ENCODE data around the gene GAS2L1.
A peak's percentile ranks its signal among the peaks of the same experiment; 100 is the strongest.

The GAS2L1 gene

DNA sequence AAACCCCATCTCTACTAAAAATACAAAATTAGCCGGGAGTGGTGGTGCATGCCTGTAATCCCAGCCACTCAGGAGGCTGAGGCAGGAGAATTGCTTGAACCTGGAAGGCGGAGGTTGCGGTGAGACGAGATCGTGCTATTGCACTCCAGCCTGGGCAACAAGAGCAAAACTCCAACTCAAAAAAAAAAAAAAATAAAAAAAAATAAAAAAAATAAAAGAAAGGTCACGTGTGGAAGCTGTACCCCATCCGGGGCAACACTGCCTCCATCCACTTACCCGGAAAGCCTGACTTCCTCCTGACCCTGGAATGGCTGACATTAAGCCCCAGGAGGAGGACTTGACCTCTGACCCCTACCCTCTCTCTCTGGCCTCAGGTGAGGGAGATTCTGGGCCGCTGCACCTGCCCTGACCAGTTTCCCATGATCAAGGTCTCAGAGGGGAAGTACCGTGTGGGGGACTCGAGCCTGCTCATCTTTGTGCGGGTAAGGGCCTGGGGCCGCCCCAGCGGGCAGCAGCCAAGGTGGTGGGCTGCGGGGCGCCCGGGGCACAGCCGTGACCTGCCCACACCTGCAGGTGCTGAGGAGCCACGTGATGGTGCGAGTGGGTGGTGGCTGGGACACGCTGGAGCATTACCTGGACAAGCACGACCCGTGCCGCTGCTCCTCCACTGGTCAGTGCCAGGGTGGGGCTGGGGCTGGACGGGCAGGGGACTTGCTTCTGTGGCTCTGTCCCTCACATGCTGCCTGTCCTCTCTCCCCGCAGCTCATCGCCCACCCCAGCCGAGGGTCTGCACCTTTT lies 3.8 kb downstream of the GAS2L1 start:
- no peak for DNase-seq

DNA sequence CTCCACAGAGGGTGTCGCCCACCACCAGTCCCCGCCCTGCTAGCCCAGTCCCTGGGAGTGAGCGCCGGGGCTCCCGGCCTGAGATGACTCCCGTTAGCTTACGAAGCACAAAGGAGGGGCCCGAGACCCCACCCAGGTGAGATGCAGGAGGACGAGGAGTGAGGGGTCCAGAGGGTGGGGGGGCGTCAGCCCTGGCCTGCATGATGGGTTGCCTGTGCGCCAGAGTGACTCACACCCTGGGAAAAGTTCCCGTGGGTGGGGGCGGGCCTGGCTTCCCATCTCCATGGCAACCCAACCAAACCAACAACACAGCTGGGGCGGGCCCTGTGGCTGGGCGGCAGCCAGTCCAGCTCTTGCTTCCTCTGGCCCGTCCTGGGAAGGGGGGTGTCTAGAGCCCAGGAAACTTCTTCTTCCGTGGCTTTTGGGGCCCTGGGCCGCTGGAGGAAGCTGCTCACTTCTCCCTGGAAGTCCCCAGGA lies 4.5 kb downstream of the GAS2L1 start:
- peak; percentile 99 to 100 (median 99) for DNase-seq

DNA sequence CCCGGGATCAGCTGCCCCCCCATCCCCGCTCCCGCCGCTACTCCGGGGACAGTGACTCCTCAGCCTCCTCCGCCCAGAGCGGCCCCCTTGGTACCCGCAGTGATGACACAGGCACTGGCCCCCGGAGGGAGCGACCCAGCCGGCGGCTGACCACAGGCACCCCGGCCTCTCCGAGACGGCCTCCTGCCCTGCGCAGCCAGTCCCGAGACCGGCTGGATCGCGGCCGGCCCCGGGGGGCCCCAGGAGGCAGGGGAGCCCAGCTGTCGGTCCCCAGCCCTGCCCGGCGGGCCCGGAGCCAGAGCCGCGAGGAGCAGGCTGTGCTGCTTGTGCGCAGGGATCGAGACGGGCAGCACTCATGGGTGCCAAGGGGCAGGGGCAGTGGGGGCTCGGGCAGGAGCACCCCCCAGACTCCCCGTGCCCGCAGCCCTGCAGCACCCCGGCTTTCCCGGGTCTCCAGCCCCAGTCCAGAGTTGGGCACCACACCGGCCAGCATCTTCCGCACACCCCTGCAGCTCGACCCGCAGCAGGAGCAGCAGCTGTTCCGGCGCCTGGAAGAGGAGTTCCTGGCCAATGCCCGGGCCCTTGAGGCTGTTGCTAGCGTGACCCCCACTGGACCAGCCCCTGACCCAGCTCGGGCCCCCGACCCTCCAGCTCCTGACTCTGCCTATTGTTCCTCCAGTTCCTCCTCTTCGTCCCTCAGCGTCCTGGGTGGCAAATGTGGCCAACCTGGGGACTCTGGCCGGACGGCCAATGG lies 5.2 kb downstream of the GAS2L1 start:
- DNase-seq: no peak

DNA sequence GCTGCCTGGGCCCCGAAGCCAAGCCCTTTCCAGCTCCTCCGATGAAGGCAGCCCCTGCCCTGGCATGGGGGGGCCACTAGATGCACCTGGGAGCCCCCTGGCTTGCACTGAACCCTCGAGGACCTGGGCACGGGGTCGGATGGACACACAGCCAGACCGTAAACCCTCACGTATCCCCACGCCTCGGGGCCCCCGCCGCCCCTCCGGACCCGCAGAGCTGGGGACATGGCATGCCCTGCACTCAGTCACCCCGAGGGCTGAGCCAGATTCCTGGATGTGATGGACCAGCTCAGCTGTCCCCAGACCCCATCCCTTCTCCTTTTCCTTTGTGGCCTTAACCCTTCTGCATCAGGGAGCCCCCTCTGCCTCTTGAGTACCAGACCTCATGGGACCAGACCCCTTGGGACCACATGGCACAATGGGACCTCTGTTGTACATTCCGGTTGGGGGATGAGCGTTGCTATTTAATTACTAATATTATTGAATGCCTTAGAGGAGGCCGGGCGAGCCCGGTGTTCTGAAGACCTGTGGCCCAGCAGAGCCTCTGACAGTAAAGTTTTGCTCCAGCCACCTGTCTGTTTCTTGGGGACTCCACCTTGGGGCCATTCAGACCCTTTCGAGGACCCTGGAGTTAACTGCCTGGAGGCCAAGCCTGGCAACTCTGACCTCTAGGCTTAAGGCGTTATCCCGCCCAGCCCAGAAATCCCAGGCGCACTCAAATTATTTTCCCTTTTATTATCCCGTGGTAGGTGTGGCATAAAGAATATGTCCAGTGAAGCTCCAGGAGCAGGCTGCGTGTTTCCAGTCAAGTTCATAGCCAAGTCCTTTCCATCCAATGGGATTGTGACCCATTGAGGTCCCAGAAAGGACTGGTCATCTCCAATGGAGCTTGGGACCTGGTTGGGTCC lies 6.0 kb downstream of the GAS2L1 start:
- DNase-seq: no peak

DNA sequence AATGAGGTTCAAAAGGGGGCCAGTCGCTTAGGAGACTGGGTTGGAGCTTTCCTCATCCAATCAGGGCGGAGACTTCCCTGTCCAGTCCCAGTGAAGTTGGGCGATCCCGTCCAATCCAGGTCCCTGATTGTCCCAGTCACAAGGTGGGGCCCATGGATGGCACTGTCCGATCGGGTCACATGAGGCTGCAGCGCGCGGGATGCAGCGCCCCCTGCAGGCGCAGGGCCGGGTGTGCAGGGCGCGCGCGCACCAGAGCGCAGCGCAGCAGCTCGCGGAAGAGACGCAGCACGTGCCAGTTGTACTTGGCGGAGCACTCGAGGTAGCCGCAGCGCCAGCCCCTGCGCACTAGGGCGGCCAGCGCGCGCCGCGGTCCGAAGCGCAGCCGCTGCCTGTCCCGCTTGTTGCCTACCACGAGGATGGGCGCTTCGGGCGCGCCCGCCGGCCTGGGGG lies 6.7 kb downstream of the GAS2L1 start:
- DNase-seq: peak; percentile 47 to 66 (median 51)

DNA sequence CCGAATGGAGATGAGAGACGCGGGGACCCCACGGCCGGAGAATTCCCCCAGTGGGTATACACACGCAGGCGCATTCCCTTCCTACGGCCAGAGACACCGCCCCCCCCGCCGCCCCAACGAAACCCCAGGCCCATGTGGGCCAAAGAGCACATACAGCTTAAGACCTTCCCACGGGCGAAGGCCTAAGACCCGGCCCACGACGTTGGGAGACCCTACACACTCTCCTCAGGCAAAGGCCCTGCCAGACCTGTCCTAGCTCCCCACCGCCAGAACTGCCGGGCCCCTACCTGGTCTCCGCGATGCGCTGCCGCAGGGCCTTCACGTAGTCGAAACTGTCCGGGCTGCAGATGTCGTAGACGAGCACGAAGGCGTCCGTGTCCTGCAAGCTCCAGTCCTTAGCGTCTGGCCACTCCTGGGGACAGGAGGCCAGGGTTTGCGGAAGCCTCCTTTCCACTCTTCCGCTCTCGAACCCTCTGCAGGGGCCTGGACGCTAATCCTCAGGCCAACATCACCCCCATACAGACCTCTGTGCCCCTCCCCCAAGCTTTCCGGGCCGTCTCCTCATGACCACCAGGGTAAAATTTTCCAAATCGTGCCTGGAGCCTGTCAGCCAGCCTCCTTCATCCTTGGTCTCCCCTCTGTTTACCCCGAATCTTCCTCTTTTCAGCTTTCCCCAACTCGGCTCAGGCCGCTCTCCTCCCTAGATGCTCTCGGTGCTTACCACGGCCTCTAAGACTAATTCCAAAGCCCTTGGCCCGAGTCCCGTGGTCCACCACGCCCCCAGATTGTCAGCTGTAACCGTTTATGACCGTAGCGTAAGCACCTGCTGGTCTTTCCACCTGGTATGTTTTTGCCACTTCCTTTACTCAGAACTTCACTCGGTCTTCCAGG lies 7.4 kb downstream of the GAS2L1 start:
- no peak for DNase-seq

DNA sequence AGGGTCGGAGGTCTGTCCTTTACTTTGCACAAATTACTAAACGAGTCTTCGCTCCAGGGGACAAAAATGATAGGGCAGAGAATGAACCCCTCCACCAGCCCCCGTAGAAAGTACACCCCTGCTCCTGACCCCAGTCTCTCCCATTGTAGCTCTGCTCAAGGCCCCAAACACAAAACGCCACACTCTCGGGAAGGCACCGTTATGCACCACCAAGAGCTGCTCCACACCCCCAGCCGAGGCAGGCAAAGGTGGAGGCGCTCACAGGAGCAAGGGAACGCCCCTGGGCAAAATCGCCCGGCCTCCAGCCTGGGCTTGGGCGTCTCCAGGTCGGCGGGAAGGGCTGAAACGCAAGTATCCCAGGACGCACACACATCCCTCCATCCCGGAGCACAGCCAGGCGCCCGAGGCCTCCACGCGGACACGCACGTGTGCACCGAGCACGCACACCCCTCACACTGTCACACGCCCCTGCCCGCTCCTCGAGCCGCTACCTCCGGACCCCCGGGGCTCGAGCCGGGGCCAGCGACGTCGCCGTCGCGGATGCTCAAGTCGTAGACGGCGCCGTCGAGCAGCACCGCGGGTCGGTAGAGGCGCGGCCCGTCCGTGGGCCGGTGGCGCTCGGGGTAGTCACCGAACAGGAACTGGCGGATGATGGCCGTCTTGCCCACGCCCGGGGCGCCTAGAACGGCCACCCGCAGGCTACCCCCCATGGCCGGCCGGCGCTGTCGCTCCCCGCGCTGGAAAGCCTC lies 8.3 kb downstream of the GAS2L1 start:
- peak; percentile 35 to 59 (median 48) for DNase-seq

DNA sequence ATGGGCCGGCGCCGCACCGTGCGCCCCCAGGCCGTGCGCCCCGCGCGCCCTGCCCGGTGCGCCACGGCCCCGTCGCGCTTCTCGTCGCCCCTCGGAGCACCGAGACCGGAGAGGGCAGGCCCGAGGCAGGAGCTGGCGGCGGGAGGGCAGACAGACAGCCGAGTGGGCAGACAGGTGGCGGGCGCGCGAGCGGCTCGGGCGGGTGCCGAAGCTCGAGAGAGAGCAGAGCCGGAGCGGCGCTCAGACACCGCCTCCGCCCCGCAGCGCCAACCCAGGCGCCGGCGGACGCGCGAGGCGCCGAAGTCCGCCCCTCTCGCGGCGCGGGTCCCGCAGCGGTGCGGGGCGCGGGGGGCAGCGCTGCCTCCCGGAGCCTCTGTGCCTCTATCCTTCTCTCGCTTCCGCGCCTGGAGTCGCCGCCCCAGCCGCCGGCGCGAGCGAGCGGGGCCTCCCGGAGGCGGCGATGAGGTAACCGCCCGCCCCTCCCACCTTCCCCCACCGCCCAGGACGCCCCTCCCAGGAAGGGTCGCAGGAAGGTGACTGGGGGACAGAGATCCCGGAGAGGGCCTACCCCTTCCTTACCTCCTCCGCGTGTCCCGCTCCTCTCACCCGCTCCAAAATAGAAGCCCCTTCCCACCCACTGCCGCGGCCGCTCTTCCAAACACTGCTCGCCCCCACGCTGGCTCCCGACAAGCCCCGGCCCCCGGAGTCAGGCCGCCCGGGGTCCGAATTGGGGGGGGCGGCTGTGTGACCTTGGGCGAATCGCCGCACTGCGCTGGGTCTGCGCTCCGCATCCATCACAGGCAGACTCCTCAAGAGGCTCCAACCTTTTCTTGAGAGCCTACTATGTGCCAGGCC lies 9.1 kb downstream of the GAS2L1 start, which contains the start of gene RASL10A:
Gene RASL10A, minus strand, starts transcription at position 412 of the 855 bp plus-strand sequence. CDS start 451 bp downstream, outside the sequence.
- DNase-seq: peak in 1 of 3 donors; percentile 47

DNA sequence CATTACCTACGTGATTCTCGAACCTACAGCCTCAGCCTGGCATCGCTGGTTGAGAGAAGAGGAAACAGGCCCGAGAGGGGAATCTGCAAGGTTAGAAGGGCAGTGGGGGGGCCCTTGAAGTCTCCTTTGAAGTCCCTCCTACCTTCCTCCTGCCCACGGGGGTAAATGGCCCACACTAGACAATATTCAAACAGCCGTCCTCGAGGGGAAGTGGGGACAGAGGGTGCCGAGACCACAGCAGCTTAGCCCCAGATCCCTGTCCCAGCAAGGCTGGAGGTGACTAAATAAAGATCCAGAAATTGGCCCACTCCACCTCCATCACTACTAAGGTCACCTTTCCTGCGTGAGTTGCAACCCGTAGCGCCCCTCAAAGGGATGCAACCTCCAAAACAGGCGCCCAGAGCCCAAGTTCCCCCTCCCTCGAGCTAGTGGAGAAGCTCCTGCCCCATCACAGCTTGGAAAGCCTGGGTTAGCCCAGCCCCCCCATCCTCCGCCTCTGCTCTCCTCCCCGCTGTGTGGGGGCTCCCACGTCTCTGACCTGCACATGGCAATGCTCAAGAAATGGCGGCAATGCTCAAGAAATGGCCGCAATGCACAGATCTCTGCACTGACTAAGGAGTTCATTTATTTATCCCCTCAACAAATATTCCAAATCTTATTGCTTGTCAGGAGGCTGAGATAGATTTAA lies 9.8 kb downstream of the GAS2L1 start:
- no peak for DNase-seq

DNA sequence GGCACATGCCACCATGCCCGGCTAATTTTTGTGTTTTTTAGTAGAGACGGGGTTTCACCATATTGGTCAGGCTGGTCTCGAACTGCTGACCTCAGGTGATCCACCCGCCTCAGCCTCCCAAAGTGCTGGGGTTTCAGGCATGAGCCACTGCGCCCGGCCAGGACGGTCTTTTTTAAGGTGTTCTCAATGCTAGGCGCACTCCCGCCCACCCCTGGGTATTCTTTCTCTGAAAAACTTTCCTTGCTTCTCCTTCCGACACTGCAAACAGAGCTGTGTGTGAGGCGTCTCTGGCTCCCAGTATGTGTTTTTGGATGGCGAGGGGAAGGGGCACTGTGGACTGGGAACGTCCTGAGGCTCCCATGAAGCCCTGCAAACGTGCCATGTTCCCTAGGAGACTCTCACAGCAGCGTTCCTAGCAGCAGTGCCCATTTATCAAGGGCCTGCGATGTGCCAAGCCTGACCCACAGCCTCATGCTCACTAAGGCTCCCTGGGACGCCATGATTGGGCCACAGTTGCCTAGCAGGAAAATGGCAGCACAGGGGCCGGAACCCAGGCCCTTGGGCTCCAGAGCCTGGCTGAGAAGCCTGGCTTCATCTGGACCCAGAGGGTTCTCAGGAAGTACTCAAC lies 11.5 kb downstream of the GAS2L1 start:
- no peak for DNase-seq

DNA sequence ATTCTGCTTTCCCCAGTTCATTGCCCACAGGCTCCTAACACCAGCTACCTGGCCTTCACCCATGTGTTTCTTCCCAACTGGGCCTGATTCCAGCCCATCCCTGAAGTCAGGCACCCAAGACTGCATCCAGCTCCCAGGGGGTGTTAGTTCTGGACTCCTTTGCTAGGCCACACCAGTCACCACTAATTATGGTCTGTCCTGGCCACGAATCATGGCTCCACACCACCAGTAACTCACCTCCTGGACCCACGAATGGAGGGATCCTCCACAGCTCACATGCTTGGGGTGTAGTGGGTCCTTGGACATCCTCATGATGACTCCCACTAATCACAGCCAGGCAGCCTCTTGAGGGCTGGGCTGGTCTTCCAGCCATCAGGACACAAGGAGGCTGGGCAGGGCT lies 12.6 kb downstream of the GAS2L1 start:
- DNase-seq: no peak

DNA sequence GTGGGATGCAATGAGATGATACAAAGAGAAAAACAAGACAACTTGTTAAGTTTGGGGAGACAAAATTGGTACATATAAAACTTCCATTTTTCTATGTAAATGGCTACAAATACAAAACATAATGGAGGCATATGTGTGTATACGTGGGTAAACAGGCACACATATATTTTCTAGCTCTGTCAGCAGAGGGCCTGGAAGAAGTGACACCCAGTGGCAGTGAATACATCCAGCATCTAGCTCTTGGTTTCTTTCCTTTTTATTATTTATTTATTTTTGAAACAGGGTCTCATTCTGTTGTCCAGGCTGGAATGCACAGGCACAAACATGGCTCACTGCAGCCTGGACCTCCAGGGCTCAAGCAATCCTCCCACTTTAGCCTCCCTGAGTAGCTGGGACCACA lies 14.1 kb downstream of the GAS2L1 start:
- DNase-seq: no peak

DNA sequence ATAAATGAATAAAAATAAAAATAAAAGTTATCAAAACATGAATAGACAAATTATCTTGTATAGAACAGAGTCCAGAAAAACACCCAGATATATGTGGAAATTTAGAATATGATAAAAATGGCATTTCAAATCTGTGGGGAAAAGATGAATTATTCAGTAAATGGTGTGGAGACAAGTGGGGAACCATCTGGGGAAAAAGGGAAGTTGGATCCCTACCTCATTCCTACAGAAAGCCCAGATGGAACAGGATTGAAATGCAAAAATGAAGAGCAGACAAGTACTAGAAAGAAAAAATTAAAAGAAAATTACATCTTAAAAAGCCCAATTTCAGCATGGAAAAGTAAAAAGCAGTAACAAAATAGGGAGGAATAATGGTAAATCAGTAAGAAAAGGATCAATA lies 17.2 kb downstream of the GAS2L1 start:
- no peak for DNase-seq

DNA sequence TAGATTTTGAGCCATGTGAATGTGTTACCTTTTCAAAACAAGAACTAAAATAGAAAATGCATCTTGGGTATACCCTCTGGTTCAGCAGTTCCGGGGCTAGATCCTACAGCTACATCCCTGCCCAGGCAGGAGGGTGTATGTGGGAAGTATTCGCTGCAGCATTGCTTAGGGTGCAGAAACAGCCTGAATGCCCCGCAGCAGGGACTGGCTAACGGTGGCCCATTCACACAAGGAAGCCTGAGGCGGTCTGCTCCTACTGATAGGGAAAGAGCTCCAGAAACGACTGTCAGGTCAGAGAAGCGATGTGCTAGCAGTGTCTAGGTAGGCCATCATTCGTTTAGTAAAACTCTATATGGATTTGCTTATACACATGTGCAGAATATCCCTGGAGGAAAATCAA lies 18.9 kb downstream of the GAS2L1 start:
- no peak for DNase-seq

DNA sequence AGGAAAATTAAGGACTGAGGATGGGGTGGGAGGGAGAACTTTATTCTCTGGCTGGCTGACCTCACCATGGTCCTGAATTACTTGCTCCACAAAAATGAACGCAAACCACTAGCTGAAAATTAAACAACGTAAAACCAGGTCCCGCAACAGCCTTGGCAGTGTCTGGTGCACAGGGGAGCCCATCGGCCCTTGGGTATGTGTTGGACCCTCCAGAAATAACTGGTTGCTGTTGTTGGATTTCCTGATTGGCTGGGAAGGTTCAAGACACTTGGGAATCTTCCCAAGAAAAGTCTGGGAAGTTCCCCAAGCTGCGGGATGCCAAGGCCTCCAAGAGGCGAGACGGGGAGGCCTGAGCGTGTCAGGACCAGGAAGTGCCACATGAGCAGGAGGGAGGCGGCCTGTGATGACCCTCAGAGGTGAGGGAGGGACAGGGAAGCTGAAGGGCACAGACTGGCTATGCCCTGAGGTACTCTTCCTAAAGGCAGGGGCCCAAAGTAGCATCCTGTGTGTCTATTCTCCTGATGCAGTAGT lies 19.4 kb downstream of the GAS2L1 start:
- DNase-seq: no peak

DNA sequence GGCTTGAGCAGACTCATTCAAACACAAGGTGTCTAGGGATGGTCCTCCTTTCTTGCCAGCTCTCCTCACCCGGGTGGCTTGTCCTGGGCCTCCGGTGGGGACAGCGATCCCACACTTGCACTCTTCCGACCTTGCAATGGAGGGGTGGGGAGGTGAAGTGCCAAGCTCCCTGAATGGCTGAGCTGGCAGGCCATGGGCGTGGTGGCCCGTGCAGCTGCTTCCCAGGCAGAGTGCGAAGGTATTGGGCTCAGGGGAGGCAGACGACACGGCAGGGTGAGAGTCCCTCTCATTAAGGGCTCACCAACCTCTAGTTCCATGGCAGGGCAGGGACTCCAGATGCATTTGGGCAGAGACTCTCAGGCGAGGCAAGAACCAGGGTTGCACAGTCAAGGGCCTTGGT lies 20.0 kb downstream of the GAS2L1 start:
- DNase-seq: no peak

DNA sequence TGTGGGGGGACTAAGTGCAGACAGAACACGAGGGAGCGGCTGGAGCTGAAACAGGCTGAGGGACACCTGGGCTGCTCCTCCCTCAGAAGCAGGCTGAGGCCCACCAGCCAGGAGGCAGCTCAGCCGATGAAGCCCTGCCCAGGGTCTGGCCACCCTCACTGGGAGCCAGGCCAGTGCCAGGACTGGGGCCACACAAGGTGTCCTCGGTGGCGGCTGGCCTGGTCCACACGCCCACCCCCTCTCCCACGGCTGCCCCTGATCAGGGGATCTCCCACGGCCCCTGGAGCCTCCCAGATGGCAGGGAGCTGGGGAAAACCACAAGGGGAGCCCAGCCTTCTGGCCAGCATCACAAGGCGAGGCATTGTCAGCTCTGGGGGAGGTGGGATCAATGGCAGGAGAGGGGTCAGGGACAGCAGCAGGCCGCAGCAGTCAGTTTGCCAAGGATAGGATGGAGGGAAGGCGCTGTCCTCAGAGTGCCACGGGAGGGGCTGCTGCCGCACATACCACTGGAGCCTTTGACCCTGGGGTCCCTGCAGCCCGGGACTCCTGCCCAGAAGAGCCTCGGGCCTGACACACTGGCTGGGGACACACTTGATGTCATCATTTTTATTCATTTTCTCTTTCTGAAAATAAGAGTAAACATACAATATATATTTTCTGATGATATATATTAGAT lies 20.8 kb downstream of the GAS2L1 start:
- no peak for DNase-seq

DNA sequence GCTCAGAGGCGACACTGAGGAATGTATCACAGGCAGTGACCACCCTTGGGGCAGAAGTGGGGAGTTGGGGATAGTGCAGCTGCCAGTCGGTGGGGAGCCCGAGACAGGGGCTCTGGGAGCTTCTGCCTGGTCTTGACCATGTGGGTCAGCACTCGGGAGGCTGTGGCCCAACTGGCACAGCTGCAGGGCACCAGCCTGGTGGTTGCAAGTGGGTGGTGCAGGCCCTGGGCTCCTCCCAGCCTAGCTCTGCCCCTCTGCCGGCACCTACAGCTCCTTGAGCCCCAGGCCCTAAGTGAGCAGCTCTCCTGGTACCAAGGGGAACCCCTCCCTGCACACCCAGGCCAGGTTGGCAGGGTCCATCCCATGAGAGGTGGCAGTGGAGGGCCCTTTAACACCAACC lies 21.6 kb downstream of the GAS2L1 start:
- DNase-seq: no peak
